HepG2 (cell line): ENCODE data around the gene MAP2K2. TPM values are rescaled to one million over a fixed set of nuclear protein-coding genes. Genes with fewer than 3 reads are reported as not detected.

Source experiments
- ATF3 ChIP-seq: sonication (generic); formaldehyde crosslinking; IDR thresholded peaks from 2 replicates; pipeline ENCODE4 v1.4.0; 2020; ENCODE audit warnings: missing genetic modification reagents
- ELF4 ChIP-seq: sonication (generic); formaldehyde crosslinking; IDR thresholded peaks from 2 replicates; pipeline ENCODE4 v1.5.0; 2020; ENCODE audit warnings: missing genetic modification reagents, mild to moderate bottlenecking, moderate library complexity, borderline replicate concordance
- ETV6 ChIP-seq: sonication (generic); formaldehyde crosslinking; conservative IDR thresholded peaks from 2 replicates; pipeline ENCODE4 v1.4.0; 2020; ENCODE audit warnings: missing genetic modification reagents
- FOXO4 ChIP-seq: sonication (generic); formaldehyde crosslinking; conservative IDR thresholded peaks from 2 replicates; pipeline ENCODE4 v1.8.1; 2023; ENCODE audit warnings: missing genetic modification reagents
- HNRNPLL ChIP-seq: fragments of 200-400 bp; formaldehyde crosslinking; IDR thresholded peaks from 2 replicates; pipeline ENCODE4 v1.6.1; 2017; ENCODE audit warnings: mild to moderate bottlenecking, low read depth, low read length; ENCODE audit not compliant: poor library complexity, severe bottlenecking
- KLF15 ChIP-seq: sonication (generic); formaldehyde crosslinking; IDR thresholded peaks from 2 replicates; pipeline ENCODE4 v1.8.1; 2023; ENCODE audit warnings: borderline replicate concordance, mild to moderate bottlenecking, inconsistent platforms, missing genetic modification reagents, mixed read lengths
- MAFK ChIP-seq, 2 experiments: IDR thresholded peaks in 1 of 2; conservative IDR thresholded peaks in 1 of 2; 2 replicates each; pipeline ENCODE4 v1.6.1; 2011; ENCODE audit warnings: improper control_type of control experiment in 2 of 2, low read length in 2 of 2
- MED8 ChIP-seq: sonication (generic); formaldehyde crosslinking; IDR thresholded peaks from 2 replicates; pipeline ENCODE4 v1.8.1; 2023; ENCODE audit warnings: mild to moderate bottlenecking, missing genetic modification reagents; ENCODE audit not compliant: insufficient replicate concordance
- MEIS1 ChIP-seq: sonication (generic); formaldehyde crosslinking; IDR thresholded peaks from 2 replicates; pipeline ENCODE4 v1.9.0; 2021; ENCODE audit warnings: mild to moderate bottlenecking, missing genetic modification reagents, moderate library complexity, borderline replicate concordance
- MXI1 ChIP-seq: IDR thresholded peaks from 3 replicates; pipeline ENCODE4 v1.6.1; 2012; ENCODE audit warnings: low read depth, low read length, inconsistent platforms, borderline replicate concordance
- NKX3-1 ChIP-seq: sonication (generic); formaldehyde crosslinking; IDR thresholded peaks from 2 replicates; pipeline ENCODE4 v1.5.0; 2020; ENCODE audit warnings: missing genetic modification reagents
- RELA ChIP-seq: sonication (generic); formaldehyde crosslinking; IDR thresholded peaks from 2 replicates; pipeline ENCODE4 v1.4.0; 2020; ENCODE audit warnings: missing genetic modification reagents
- RFX5 ChIP-seq: IDR thresholded peaks from 2 replicates; pipeline ENCODE4 v1.6.1; 2011; ENCODE audit warnings: low read depth, low read length, improper control_type of control experiment
- RNF219 ChIP-seq: sonication (generic); formaldehyde crosslinking; IDR thresholded peaks from 2 replicates; pipeline ENCODE4 v1.5.0; 2020; ENCODE audit warnings: mild to moderate bottlenecking, missing genetic modification reagents
- SALL1 ChIP-seq: sonication (generic); formaldehyde crosslinking; IDR thresholded peaks from 2 replicates; pipeline ENCODE4 v1.8.0; 2022; ENCODE audit warnings: mild to moderate bottlenecking, missing genetic modification reagents
- ZBTB20 ChIP-seq: sonication (generic); formaldehyde crosslinking; IDR thresholded peaks from 2 replicates; pipeline ENCODE4 v1.8.1; 2023; ENCODE audit warnings: missing genetic modification reagents, low read depth, mild to moderate bottlenecking, borderline replicate concordance
- ZBTB4 ChIP-seq: sonication (generic); formaldehyde crosslinking; IDR thresholded peaks from 2 replicates; pipeline ENCODE4 v1.4.0; 2020; ENCODE audit warnings: missing genetic modification reagents, mild to moderate bottlenecking, borderline replicate concordance
- ZFP36 ChIP-seq: fragments of 150-350 bp; IDR thresholded peaks from 2 replicates; pipeline ENCODE4 v1.6.1; 2018; ENCODE audit warnings: borderline replicate concordance, low read length, low read depth; ENCODE audit not compliant: partially characterized antibody
- ZFX ChIP-seq: sonication (generic); formaldehyde crosslinking; IDR thresholded peaks from 2 replicates; pipeline ENCODE4 v1.4.0; 2020; ENCODE audit warnings: mild to moderate bottlenecking, low read depth, missing genetic modification reagents, moderate library complexity
- ZNF274 ChIP-seq: sonication (generic); formaldehyde crosslinking; IDR thresholded peaks from 2 replicates; pipeline ENCODE4 v1.5.1; 2020; ENCODE audit warnings: mild to moderate bottlenecking, missing genetic modification reagents
- ZNF44 ChIP-seq: sonication (generic); formaldehyde crosslinking; IDR thresholded peaks from 2 replicates; pipeline ENCODE4 v1.5.1; 2020; ENCODE audit warnings: mild to moderate bottlenecking, missing genetic modification reagents
- polyA plus RNA-seq, 8 experiments: library from polyadenylated mRNA; depleted of rRNA in 3 of 8; stranded (reverse) in 7 of 8; unstranded in 1 of 8; fragments of >200 nt; fragmentation: Illumina TruSeq in 4 of 8; extraction: Trizol in 4 of 8; gene quantifications; 2 replicates each; pipeline versions ENCODE4 v1.2.1 to v1.2.3, GENCODE V29; 2011 to 2016; ENCODE audit warnings: low read depth in 4 of 8, missing spikeins in 1 of 8, mixed read lengths in 1 of 8; ENCODE audit not compliant: insufficient read depth in 1 of 8
- total RNA-seq, 5 experiments: library from RNA; depleted of rRNA; stranded (reverse); fragments of >200 nt; fragmentation: Illumina TruSeq; extraction: Trizol; gene quantifications; 2 replicates each; pipeline ENCODE4 v1.2.3, GENCODE V29; 2016; ENCODE audit warnings: low read depth in 1 of 5

MAP2K2 gene
- total and polyA plus RNA-seq, 2 of the 13 experiments (the other 11 are each of a cell fraction or from before 2014, with no cell fraction given) = 70.3 to 80.9 TPM

GRCh38 chr19:4123615-4124568 lies at the start of gene MAP2K2 (continued):
- no peak; the same call in 1 of the 2 replicates for TF ChIP-seq RNF219
- no peak for TF ChIP-seq FOXO4
- TF ChIP-seq MED8 (CRISPR knock-in tag) = peak; percentile 43
- peak; percentile 88; the same call in 1 of the 2 replicates for TF ChIP-seq ETV6 (CRISPR knock-in tag)
- TF ChIP-seq HNRNPLL = peak; percentile 59
- TF ChIP-seq ZBTB20 = peak; percentile 79; the same call in 1 of the 2 replicates
- no peak for TF ChIP-seq RFX5
- peak; percentile 68 for TF ChIP-seq ZNF274 (CRISPR knock-in tag)
- TF ChIP-seq ZFX = peak; percentile 90
- peak; percentile 83; the same call in 1 of the 2 replicates for TF ChIP-seq ZBTB4 (CRISPR knock-in tag)
- TF ChIP-seq RELA (CRISPR knock-in tag) = 0 out of 2 replicates have a peak, but pooled peaks have one; percentile 73
- TF ChIP-seq ZFP36 = no peak
- 0 out of 2 replicates have a peak, but pooled peaks have one; percentile 23 for TF ChIP-seq ATF3 (CRISPR knock-in tag)
- TF ChIP-seq ZNF44 = 0 out of 2 replicates have a peak, but pooled peaks have one; percentile 29
- TF ChIP-seq KLF15 (CRISPR knock-in tag) = peak; percentile 84
- TF ChIP-seq SALL1 (CRISPR knock-in tag) = peak; percentile 83
- peak; percentile 96 for TF ChIP-seq MXI1
- no peak for TF ChIP-seq MEIS1 (CRISPR knock-in tag)
- TF ChIP-seq NKX3-1 (CRISPR knock-in tag) = peak; percentile 65; the same call in 1 of the 2 replicates
- TF ChIP-seq MAFK (conservative IDR thresholded peaks at IDR 0.05 in 1 of 2, IDR thresholded peaks at IDR 0.05 in 1 of 2; ENCODE audit: low read length in 2 of 2) = no peak
- no peak for TF ChIP-seq ELF4 (CRISPR knock-in tag)
